ENCODE measurements around the gene PA2G4.
"Not testable (repeated sequence)": the region's sequence is repeated elsewhere in the genome, so short reads cannot be mapped to it uniquely, and the experiment has no call there.

Gene PA2G4

GRCh38 chr12:56153678-56154065 is 49.3 kb downstream of the PA2G4 start:
- no peak for DNase-seq (ENCODE audit: low read depth)

- DNase-seq (ENCODE audit: low read depth) = no peak
These were observed 50.0 kb downstream of the PA2G4 start for GRCh38 chr12:56154246-56154771.

- no peak for DNase-seq (ENCODE audit: low read depth)
These were observed 50.5 kb downstream of the PA2G4 start for GRCh38 chr12:56154818-56155217.

GRCh38 chr12:56155256-56155845 is 51.0 kb downstream of the PA2G4 start:
- DNase-seq (ENCODE audit: low read depth) = no peak

- DNase-seq (ENCODE audit: low read depth) = not testable (repeated sequence)
These were observed 52.3 kb downstream of the PA2G4 start for GRCh38 chr12:56156464-56157200.

- DNase-seq (ENCODE audit: low read depth) = peak; percentile 41
These were observed 53.1 kb downstream of the PA2G4 start for GRCh38 chr12:56157201-56158028.

- peak; percentile 90 for DNase-seq (ENCODE audit: low read depth)
These were observed 53.9 kb downstream of the PA2G4 start, which contains the start of gene MYL6 for GRCh38 chr12:56158029-56158925. Gene MYL6 (plus strand): TSS chr12:56158359. CDS start chr12:56158402, 43 bp downstream.

GRCh38 chr12:56158926-56159461 is 54.6 kb downstream of the PA2G4 start:
- no peak for DNase-seq (ENCODE audit: low read depth)

GRCh38 chr12:56159482-56160192 is 55.3 kb downstream of the PA2G4 start:
- no peak for DNase-seq (ENCODE audit: low read depth)

GRCh38 chr12:56160193-56160763 is 55.9 kb downstream of the PA2G4 start:
- DNase-seq (ENCODE audit: low read depth) = peak; percentile 57

- DNase-seq (ENCODE audit: low read depth) = no peak
These were observed 56.7 kb downstream of the PA2G4 start for GRCh38 chr12:56160894-56161689.

GRCh38 chr12:56161690-56162351 is 57.5 kb downstream of the PA2G4 start:
- no peak for DNase-seq (ENCODE audit: low read depth)

- DNase-seq (ENCODE audit: low read depth) = no peak
These were observed 58.3 kb downstream of the PA2G4 start for GRCh38 chr12:56162468-56163290.

Data from T follicular helper cell (primary cell).